Skin of body (tissue), 2 donors: ENCODE measurements around the gene FAM200A. TPM values are rescaled to one million over a fixed set of nuclear protein-coding genes. Genes with fewer than 3 reads are reported as not detected.
"Not testable (repeated sequence)": the region's sequence is repeated elsewhere in the genome, so short reads cannot be mapped to it uniquely, and the experiment has no call there.

Experiments
- DNase-seq: peaks from one replicate; lab custom pipeline; 2025; lab: John Stamatoyannopoulos, UW
- total RNA-seq: library from RNA; depleted of rRNA; stranded (reverse); fragments of >200 nt; gene quantifications from one replicate; pipeline ENCODE4 v1.2.3, GENCODE V29; 2014

The FAM200A gene
- total RNA-seq, 1 donor from 2014 or later: 6.8 TPM

DNA sequence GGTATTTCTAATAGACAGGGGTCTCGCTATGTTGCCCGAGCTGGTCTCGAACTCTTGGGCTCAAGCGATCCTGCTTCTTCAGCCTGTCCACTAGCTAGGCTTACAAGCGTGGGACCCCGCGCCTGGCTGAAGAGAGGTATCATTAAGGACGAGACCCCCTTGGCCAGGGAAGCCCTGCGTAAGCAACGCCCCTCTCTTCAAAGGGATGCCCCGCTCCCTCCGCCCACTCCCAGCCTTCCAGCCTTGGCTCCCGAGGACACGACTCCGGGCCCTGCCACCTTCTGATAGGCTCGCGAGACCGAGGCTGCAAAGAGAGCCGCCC, 47.7 kb downstream of the FAM200A start:
- DNase-seq: no peak

DNA sequence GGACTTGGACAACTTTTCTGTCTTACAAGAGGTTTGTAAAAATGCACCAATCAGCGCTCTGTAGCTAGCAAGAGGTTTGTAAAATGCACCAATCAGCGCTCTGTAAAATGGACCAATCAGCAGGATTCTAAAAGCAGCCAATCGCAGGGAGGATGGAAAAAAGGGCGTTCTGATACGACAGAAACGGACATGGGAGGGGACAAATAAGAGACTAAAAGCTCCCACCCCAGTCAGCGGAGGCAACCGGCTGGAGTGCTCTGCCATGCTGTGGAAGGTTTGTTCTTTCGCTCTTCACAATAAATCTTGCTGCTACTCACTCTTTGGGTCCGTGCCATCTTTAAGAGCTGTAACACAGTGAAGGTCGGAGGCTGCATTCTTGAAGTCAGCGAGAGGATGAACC, 50.7 kb downstream of the FAM200A start:
- not testable (repeated sequence) for DNase-seq

DNA sequence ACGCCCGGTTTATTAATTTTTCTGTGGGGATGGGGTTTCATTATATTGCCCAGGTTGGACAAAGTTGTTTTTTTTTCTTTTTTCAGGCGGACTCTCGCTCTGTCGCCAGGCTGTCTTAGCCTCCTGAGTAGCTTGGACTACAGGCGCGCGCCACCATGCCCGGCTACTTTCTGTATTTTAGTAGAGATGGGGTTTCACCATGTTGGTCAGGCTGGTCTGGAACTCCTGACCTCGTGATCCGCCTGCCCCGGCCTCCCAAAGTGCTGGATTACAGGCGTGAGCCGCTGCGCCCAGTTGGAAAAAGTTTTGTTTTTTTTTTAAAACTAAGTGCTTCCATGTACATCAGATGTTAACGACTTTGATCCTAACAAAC, 51.3 kb downstream of the FAM200A start:
- no peak for DNase-seq

DNA sequence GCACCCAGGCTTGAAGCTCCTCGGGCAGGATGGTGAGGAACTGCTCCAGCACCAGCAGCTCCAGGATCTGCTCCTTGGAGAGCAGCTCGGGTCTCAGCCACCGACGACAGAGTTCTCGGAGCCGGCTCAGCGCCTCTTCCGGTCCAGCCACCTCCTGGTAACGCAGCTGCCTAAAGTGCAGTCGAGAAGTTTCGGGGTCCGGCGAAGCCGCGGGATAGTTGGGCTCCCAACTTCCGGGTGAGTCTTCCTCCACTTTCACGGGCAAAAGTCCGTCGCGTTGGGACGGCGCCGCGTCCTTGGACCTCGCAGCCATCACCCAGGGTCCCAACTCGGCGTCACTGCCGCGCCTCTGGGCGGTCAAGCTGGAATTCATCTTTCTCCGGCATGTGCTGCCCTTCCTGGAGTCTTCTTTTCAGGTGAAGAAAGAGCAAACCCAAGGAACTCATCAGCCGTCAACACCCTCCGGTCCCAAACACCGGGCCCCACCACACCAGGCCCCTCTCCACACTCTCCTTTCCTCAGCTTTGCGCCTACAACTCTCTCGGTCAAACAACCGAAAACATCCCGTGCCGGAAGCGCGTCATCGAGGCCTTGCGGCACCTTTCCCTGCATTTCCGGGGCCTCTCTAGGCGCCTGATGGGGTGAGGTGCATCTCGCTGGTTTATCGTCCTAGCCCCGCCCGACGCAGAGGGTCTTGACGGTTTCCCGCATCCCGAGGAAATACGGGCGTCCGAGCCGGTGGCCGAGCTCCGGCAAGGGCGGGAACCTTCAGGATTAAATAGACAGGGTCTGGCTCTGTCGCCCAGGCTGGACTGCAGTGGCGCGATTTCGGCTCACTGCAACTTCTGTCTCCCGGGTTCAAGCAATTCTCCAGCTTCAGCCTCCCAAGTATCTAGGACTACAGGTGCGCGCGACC, 51.9 kb downstream of the FAM200A start, which contains the start of gene ZNF394:
TSS of gene ZNF394 (minus strand) at position 561 of the 916 bp plus-strand sequence. CDS start at position 373, 188 bp downstream.
- DNase-seq: peak; percentile 83

DNA sequence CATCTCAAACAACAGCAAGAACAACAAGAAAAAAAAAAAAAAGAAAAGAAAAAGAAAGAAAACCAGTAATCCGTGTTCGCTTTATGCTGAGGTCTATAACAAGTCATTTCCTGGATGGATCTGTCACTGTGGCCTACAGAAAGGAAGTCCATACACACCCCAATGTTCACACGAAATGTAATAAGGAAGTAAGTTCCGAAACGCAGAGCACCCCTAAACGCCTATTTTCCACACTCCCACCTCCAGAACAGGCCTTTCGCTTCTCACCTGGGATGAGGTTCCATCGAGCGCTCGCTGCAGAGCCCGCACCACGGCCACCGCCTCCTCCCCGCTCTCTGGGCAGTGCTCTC, 52.6 kb downstream of the FAM200A start:
- DNase-seq: no peak

DNA sequence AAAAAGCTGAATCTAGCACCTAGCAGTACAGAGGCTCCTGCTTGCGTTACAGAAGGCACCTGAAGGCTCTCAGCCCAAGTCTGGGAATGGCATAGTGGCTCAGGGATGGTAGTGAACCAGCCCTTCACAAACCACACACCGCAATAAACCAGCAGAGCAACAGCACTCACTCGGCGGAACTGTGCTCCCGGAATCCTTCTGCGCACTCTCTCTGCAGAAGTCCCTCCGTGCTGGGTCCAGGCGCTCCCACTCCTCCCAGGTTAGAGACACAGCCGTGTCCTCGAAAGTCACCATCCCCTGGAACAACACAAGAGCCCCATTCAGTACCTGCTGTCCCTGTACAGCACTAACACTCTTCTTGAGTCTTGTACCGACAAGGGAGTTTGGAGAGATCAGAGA, 53.4 kb downstream of the FAM200A start:
- no peak for DNase-seq

DNA sequence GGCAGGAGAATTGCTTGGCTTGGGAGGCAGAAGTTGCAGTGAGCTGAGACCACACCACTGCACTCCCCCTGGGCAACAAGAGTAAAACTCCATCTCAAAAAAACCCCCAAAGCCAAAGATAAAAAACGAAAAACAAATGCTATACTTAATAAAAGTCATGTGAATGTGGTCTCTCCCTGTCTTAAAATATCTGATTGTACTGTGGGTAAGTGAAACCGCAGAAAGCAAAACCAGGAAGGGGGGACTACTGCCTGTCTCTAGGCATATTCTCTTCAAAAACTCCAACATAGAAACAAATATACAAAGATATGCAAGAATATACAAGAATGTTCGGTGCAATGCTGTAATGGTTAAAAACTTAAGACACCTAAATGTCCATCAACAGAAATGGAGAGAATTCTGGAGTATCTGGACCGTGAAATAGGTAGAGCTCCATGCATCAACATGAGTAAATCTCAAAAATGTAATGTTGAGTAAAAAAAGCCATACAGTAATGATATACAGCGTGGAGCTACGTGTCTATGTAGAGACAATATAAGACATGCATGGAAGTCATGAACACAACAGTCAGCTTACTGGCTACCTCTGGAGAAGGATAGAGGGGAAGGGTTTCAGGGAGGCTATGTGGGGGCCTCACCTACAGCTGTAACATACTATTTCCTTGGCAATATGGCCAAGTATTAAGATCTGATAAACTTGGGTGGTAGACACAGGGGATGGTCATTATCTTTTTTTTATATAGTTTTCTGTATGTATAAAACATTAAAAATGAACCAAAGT, 54.0 kb downstream of the FAM200A start:
- DNase-seq: no peak

Other genes with a start within 250 kb of the FAM200A start
- gene ARPC1A, start 226.2 kb downstream of the FAM200A start, total RNA-seq: 56.2 TPM
- gene ARPC1B, start 177.4 kb downstream of the FAM200A start, total RNA-seq: 42.1 TPM
- 14.3 TPM for gene PDAP1, start 143.5 kb downstream of the FAM200A start, total RNA-seq
- 55.2 TPM for gene BUD31, start 143.1 kb downstream of the FAM200A start, total RNA-seq
- 3.8 TPM for gene PTCD1, start 113.3 kb downstream of the FAM200A start, total RNA-seq
- gene CPSF4, start 113.2 kb downstream of the FAM200A start, total RNA-seq: 18.1 TPM
- gene ATP5MF, start 85.9 kb downstream of the FAM200A start, total RNA-seq: 191 TPM
- 13.3 TPM for gene ZNF789, start 79.2 kb downstream of the FAM200A start, total RNA-seq
- 31.8 TPM for gene ZNF394, start 51.8 kb downstream of the FAM200A start, total RNA-seq
- gene ZKSCAN5, start 47.5 kb downstream of the FAM200A start, total RNA-seq: 6.2 TPM
- gene ZNF655, start 6.5 kb upstream of the FAM200A start, total RNA-seq: 77.3 TPM
- gene TMEM225B, start 46.2 kb upstream of the FAM200A start, total RNA-seq: 0.89 TPM
- gene ZSCAN25, start 64.8 kb upstream of the FAM200A start, total RNA-seq: 11.8 TPM
- 24.9 TPM for gene CYP3A5, start 127.9 kb upstream of the FAM200A start, total RNA-seq
- 0.39 TPM for gene CYP3A7, start 183.1 kb upstream of the FAM200A start, total RNA-seq
- gene CYP3A4, start 232.1 kb upstream of the FAM200A start, total RNA-seq: 2.6 TPM